D721Med (cell line): ENCODE results near the gene VAPB.

Experiments
- DNase-seq: peaks from one replicate; pipeline ENCODE4 v3.0.0; 2011; ENCODE audit warnings: low spot score; ENCODE audit not compliant: insufficient read length
- FAIRE-seq: peaks from 2 replicates; lab custom pipeline; 2011; peaks lifted over from hg19 to GRCh38; lab: Jason Lieb, UNC
- TF ChIP-seq, protein P1 (sequence below): IDR thresholded peaks from 2 replicates; pipeline ENCODE4 v1.5.1; 2012; ENCODE audit warnings: mild to moderate bottlenecking, control low read depth; ENCODE audit not compliant: insufficient read depth; ENCODE audit errors: missing control alignments

Gene VAPB

DNA sequence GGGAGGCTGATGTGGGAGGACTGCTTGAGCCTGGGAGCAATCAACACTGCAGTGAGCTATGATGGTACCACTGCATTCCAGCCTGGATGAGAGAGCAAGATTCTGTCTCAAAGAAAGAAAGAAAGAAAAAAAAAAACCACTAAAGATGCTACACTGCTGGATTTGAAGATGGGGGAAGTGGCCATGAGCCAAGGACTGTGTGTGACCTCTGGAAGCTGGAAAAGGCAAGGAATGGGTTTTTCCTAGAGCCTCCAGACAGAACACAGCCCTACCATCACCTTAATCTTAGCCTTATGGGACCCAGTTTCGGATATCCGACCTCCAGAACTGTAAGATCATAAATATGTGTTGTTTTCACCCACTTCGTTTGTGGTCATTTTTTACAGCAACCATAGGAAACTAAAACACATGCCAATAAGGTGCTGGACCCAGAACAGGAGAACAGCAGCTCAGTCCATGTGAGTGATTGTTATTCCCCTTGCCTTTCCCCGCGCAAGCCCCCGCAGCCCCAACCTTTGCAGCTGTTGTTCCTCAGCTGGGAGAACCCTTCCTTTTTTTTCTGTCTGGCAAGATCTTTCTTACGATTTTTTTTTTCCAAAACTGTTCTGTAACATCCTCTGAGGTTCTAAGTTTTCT lies 11.1 kb upstream of the VAPB start:
- DNase-seq (no peak), FAIRE-seq (no peak)
- TF ChIP-seq, protein P1, sequence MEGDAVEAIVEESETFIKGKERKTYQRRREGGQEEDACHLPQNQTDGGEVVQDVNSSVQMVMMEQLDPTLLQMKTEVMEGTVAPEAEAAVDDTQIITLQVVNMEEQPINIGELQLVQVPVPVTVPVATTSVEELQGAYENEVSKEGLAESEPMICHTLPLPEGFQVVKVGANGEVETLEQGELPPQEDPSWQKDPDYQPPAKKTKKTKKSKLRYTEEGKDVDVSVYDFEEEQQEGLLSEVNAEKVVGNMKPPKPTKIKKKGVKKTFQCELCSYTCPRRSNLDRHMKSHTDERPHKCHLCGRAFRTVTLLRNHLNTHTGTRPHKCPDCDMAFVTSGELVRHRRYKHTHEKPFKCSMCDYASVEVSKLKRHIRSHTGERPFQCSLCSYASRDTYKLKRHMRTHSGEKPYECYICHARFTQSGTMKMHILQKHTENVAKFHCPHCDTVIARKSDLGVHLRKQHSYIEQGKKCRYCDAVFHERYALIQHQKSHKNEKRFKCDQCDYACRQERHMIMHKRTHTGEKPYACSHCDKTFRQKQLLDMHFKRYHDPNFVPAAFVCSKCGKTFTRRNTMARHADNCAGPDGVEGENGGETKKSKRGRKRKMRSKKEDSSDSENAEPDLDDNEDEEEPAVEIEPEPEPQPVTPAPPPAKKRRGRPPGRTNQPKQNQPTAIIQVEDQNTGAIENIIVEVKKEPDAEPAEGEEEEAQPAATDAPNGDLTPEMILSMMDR = no peak

DNA sequence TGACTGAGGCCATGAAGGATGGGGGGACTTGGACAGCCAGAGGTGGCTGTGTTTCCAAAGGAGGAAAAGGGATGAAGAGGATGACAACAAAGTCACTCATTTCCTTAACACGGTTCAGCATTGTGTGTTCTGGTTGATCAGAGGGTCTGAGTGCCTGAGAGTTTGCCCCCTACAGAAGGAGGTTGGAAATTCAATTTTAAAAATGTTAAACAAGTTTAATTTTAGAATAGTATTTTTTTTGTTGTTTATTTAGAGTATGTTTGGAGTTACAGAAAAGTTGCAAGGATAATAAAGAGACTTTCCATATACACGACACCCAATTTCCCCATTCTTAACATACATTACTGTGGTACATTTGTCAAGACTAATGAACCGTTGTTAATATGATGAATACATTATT lies 10.3 kb upstream of the VAPB start:
- DNase-seq = no peak
- FAIRE-seq = no peak
- TF ChIP-seq, protein P1 = no peak

DNA sequence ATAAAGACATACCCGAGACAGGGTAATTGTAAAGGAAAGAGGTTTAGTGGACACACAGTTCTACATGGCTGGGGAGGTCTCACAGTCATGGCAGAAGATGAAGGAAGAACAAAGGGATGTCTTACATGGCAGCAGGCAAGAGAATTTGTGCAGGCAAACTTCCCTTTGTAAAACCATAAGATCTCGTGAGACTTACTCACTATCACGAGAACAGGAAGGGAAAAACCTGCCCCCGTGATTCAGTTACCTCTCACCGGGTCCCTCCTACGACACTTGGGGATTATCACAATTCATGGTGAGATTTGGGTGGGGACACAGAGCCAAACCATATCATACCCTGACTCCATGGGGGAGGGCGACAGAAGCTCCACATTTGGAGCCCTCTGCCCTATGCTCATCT lies 7.4 kb upstream of the VAPB start:
- TF ChIP-seq, protein P1 = no peak
- FAIRE-seq = no peak
- DNase-seq = no peak

DNA sequence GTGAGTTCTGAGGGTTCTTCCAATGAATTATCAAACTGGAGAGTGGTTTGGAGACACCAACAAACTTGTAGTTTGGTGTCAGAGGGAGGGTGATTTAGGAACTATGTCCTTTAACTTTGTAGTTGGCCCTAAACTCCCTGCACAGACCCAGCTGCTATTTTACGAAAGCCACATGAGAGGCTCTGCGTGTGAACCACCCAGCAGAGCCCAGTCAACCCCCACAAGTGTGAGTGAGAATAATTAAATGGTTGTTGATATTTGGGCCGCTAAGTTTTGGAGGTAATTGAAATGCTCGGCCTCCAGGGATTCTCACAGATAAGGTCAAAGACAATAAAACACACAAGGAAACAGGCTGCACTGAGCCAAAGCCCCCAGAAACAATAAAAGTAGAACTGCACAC lies 6.9 kb upstream of the VAPB start:
- no peak for FAIRE-seq
- TF ChIP-seq, protein P1 = no peak
- no peak for DNase-seq

DNA sequence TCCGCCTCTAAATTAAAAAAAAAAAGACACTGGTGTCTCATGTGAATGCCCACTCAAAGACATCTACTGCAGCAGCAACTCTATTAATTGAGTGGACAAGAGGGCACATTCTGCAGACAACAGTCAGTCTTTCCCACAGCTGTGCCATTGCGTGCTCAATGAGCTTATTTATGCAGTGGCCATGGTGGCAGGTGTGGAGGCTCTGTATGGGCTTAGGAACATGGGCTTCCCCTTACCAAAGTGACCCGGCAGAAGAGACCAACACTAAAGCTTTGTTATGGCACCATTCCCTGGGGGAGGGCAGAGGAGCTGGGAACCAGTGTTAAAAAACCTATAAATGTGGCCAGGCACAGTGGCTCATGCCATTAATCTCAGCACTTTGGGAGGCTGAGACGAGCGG lies 4.2 kb upstream of the VAPB start:
- TF ChIP-seq, protein P1 = no peak
- FAIRE-seq = no peak

DNA sequence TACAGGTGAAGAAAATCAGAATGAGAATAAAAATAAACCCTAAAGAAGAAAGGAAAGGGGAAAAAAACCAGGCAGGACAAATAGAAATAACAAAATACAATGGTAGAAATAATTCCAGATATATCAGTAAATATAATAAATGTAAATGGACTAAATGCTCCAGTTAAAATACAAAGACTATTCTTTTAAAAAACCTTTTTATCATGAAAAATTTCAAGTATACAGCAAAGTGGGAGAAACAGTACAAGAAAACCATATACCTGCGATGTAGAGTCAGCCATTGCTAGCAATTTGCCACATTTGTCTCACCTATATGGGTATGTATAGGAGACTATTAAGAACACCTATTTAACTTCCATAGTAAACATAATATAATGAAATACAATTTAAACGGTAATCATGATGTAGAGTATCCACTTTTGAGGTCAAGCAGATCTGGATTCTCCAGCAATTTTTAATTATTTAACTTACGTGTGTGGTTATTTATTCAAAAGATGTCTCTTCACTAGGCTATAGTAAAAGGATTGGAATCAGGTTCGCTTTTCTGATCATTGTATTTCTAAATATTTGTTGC lies 914 bp upstream of the VAPB start:
- no peak for FAIRE-seq
- TF ChIP-seq, protein P1 = no peak
- no peak for DNase-seq

More for the DNA sequence above, 4.2 kb upstream of the VAPB start:
- no peak for DNase-seq

DNA sequence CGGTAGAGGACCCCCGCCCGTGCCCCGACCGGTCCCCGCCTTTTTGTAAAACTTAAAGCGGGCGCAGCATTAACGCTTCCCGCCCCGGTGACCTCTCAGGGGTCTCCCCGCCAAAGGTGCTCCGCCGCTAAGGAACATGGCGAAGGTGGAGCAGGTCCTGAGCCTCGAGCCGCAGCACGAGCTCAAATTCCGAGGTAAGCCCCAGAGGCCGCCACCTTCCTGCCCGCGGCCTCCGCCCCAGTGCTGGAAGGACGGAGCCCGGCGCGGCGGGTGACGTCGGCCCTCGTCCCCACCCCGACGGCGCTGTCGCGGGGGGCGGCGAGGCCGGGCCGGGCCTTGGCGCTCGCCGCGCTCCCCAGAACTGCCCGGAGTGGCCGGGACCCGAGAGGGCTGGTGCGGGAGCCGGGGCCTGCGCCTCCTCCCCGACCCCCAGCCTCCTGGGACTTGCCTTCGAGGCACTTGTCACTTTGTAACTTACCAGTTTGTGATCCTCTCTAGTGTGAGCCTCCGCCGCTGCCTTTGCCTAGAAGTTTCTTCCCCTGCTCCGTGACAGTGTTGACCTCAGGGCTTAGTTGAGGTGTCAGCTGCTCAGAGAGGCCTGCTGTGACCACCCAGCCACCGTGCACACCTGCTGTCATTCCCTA lies 417 bp downstream of the VAPB start:
- TF ChIP-seq, protein P1 = no peak
- no peak for FAIRE-seq

More for the DNA sequence above, 417 bp downstream of the VAPB start:
- no peak for DNase-seq
